HCT116 (cell line): ENCODE results near the gene SNED1.

Experiments used
- CEBPB ChIP-seq: IDR thresholded peaks from 2 replicates; pipeline ENCODE4 v1.6.1; 2012; ENCODE audit warnings: low read depth
- CTCF ChIP-seq, 3 experiments: fragments of 200-600 bp in 1 of 3; sonication (generic) in 1 of 3; IDR thresholded peaks in 2 of 3; conservative IDR thresholded peaks in 1 of 3; 2 replicates each; pipeline ENCODE4 v1.5.1; 2012 to 2017; ENCODE audit warnings: low read depth in 2 of 3, low read length in 2 of 3, antibody characterized with exemption in 1 of 3, borderline replicate concordance in 1 of 3, control low read depth in 1 of 3, mild to moderate bottlenecking in 1 of 3, mixed read lengths in 1 of 3, mixed run types in 1 of 3, moderate library complexity in 1 of 3; ENCODE audit not compliant: insufficient read depth in 1 of 3
- EZH2phosphoT487 ChIP-seq: fragments of 200-600 bp; IDR thresholded peaks from 2 replicates; pipeline ENCODE4 v1.6.1; 2018; ENCODE audit warnings: antibody characterized with exemption, borderline replicate concordance
- REST ChIP-seq: IDR thresholded peaks from 2 replicates; pipeline ENCODE4 v1.6.1; 2012; ENCODE audit warnings: low read depth

- TF ChIP-seq EZH2phosphoT487 (no peak), CTCF (IDR thresholded peaks at IDR 0.05 in 2 of 3, conservative IDR thresholded peaks at IDR 0.05 in 1 of 3; ENCODE audit: borderline replicate concordance in 1 of 3, insufficient read depth in 1 of 3, low read depth in 2 of 3, low read length in 2 of 3) (no peak), CEBPB (no peak), REST (no peak)
Measured at GRCh38 chr2:240957656-240958365, 40.6 kb upstream of the SNED1 start.
